Lower leg skin (tissue), 4 donors: ENCODE results near the gene LAMA4. TPM values are rescaled to one million over a fixed set of nuclear protein-coding genes. Genes with fewer than 3 reads are reported as not detected.

Experiments
- DNase-seq, 2 donors: peaks; one replicate each; pipeline ENCODE4 v3.0.0-alpha.2; 2019; ENCODE audit warnings: low spot score in 2 of 2
- H3K4me3 ChIP-seq: fragments of 200-600 bp; sonication (generic); 2 replicates; pipeline ENCODE4 v1.5.1; 2017; ENCODE audit warnings: mild to moderate bottlenecking, low read depth; ENCODE audit not compliant: poor library complexity, severe bottlenecking
- POLR2A ChIP-seq, 2 donors: fragments of 450-650 bp; IDR thresholded peaks; one replicate each; pipeline ENCODE4 v1.6.1; 2016 to 2017; ENCODE audit warnings: antibody characterized with exemption in 2 of 2, mild to moderate bottlenecking in 1 of 2, moderate library complexity in 1 of 2
- WGBS, 2 donors: methylation state at CpG; one replicate each; pipeline ENCODE4 v1.1.5; 2018; 5-methylcytosine and 5-hydroxymethylcytosine counted together
- intact Hi-C: fragments of 100-400 bp; cut with DNase I; formaldehyde crosslinking; loops from one replicate; pipeline ENCODE4 v1.15.0; 2023; ENCODE audit warnings: low total_unique reads
- total RNA-seq, 4 donors: library from RNA; depleted of rRNA; stranded (reverse); fragments of >200 nt; gene quantifications; one replicate each; pipeline ENCODE4 v1.1.0, GENCODE V29; 2016
- TF ChIP-seq, protein P1 (sequence below), 3 donors: fragments of 450-650 bp; IDR thresholded peaks; one replicate each; pipeline ENCODE4 v1.5.1; 2016; ENCODE audit warnings: antibody characterized with exemption in 3 of 3, mild to moderate bottlenecking in 3 of 3, moderate library complexity in 2 of 3

Gene LAMA4
- total RNA-seq, 4 donors from 2014 or later: 11.0 to 18.7 (median 17.4) TPM

DNA sequence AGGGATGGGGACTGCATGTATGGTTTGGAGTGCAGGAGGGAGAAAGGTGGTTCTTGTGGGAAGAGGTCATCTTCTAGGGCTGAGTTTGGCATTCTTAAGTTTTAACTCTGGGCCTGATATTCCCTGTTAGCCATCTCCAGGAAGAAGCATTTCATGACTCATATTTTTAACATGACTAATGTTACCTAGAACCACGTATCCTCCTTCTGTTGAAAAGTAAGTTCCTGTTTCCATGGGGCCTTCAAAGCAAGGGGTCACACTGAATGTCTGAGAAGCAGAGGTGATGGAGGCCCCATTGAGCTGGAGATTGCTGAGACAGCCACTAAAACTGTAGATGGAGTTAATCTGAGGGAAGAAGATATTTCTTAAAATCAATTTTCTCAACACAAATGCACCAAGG, 136.8 kb downstream of the LAMA4 start:
- no peak for DNase-seq
- TF ChIP-seq, protein P1, sequence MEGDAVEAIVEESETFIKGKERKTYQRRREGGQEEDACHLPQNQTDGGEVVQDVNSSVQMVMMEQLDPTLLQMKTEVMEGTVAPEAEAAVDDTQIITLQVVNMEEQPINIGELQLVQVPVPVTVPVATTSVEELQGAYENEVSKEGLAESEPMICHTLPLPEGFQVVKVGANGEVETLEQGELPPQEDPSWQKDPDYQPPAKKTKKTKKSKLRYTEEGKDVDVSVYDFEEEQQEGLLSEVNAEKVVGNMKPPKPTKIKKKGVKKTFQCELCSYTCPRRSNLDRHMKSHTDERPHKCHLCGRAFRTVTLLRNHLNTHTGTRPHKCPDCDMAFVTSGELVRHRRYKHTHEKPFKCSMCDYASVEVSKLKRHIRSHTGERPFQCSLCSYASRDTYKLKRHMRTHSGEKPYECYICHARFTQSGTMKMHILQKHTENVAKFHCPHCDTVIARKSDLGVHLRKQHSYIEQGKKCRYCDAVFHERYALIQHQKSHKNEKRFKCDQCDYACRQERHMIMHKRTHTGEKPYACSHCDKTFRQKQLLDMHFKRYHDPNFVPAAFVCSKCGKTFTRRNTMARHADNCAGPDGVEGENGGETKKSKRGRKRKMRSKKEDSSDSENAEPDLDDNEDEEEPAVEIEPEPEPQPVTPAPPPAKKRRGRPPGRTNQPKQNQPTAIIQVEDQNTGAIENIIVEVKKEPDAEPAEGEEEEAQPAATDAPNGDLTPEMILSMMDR (IDR thresholded peaks at IDR 0.05): no peak
- TF ChIP-seq POLR2A (IDR thresholded peaks at IDR 0.05): no peak
- intact Hi-C loops: no loop called here
- WGBS, 2 donors: 39 to 70% methylated on average over 1 of the region's 1 CpG
- no peak overlapping the region for H3K4me3 ChIP-seq

DNA sequence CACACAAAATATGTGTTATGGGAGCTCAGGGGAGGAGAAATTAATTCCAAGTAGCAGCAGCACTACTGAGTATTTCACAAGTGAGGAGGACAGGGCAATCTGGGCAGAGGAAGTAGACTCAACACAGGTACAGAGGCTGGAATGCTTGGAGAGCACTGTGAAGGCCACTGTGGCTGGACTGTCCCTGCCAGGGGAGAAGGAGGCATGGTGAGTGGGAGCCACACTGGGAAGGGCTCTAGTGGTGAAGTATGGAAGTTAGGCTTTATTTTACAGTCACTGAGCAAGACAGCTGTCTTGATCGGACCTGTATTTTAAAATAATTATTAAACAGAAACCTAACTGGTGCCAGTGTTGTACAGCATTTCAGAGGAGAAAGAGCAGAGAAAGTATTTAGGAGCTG, 138.1 kb downstream of the LAMA4 start:
- intact Hi-C loops: no loop called here
- no peak overlapping the region for H3K4me3 ChIP-seq
- DNase-seq: no peak
- WGBS, 2 donors: 90 to 96% methylated on average over 1 of the region's 1 CpG
- no peak for TF ChIP-seq POLR2A (IDR thresholded peaks at IDR 0.05)
- TF ChIP-seq, protein P1 (IDR thresholded peaks at IDR 0.05): no peak

DNA sequence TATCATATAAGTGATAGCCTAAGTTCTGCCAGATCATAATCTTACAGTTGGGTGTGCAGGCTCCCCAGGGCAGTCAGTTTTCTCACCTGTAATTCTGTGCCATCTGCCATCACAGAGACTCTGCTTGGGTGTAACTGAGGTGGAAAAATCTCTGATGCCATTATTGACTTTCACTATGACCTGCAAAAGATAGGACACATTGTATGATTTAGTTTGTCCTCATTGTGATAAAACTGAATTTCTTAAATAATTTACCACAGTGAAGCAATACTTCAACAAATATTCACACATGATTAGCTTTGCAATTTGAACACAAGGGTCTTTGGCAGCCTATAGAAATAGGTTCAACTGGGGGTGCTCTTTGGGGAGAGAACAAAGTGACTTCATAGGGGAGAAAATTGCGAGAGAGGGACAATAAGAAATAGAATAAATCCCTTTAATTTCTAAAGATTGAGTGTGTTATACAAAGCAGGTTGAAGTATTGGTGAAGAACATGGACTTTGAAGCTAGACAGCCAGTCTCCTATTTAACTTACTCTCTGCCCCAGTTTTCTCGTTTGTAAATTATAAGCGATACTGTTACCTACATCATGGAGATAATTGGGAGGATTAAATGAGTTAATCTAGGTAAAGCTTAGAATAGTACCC, 139.7 kb downstream of the LAMA4 start:
- intact Hi-C loops: no loop called here
- TF ChIP-seq POLR2A (IDR thresholded peaks at IDR 0.05): no peak
- TF ChIP-seq, protein P1 (IDR thresholded peaks at IDR 0.05): no peak
- 91 to 96% methylated on average over 3 of the region's 3 CpGs for WGBS, 2 donors
- DNase-seq: no peak
- H3K4me3 ChIP-seq: no peak overlapping the region

GRCh38 chr6:112113918-112114317, 140.4 kb downstream of the LAMA4 start:
- DNase-seq: no peak
- intact Hi-C loops: no loop called here

GRCh38 chr6:112113431-112113830, 140.9 kb downstream of the LAMA4 start:
- intact Hi-C loops: no loop called here
- no peak overlapping the region for H3K4me3 ChIP-seq
- TF ChIP-seq, protein P1 (IDR thresholded peaks at IDR 0.05): no peak
- no peak for TF ChIP-seq POLR2A (IDR thresholded peaks at IDR 0.05)
- 76 to 80% methylated on average over 3 of the region's 3 CpGs for WGBS, 2 donors
- DNase-seq: no peak

More at GRCh38 chr6:112113918-112114317, 140.4 kb downstream of the LAMA4 start:
- H3K4me3 ChIP-seq: no peak overlapping the region
- no peak for TF ChIP-seq POLR2A (IDR thresholded peaks at IDR 0.05)
- TF ChIP-seq, protein P1 (IDR thresholded peaks at IDR 0.05): no peak

DNA sequence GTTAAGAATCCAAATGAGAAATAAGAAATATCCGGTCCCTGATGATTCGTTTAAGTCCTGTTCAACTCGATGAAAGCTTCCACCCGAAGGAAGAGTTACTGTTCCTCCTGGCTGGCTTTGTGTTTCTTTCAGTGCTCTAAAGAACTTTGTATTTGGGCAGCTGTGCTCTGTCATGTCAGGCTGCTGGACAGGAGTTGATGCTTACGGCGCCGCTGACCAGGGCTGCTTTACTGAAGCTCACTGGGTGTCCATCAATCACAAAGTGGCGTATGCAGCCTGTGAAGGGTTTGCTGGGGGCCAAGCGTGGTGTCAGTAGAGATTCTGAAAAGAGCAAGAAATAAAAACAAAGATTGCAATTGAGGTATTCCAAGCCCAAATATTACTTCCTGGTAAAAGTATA, 145.1 kb downstream of the LAMA4 start:
- DNase-seq: no peak
- no peak for TF ChIP-seq POLR2A (IDR thresholded peaks at IDR 0.05)
- TF ChIP-seq, protein P1 (IDR thresholded peaks at IDR 0.05): no peak
- H3K4me3 ChIP-seq: no peak overlapping the region
- WGBS, 2 donors: 75 to 78% methylated on average over 9 of the region's 9 CpGs
- intact Hi-C loops: no loop called here
